Measurements from ENCODE around the gene EGFL7.

EGFL7 gene

GRCh38 chr9:136685216-136685615 is 22.5 kb downstream of the EGFL7 start:
- ATAC-seq (replicated peaks): no peak
- Mint-ChIP-seq H3K9me3 (no peaks in the 10 kb centered on the region), H3K27me3 (peaks cover 0 to 2% of the 10 kb centered on the region in 2 donors), H3K4me1 (peaks cover 10 to 19% of the 10 kb centered on the region in 2 donors), H3K36me3 (no peaks in the 10 kb centered on the region), H3K27ac (no peak overlapping the region), H3K4me3 (peak overlapping the region in 1 of 2 donors; percentile 86)
- DNase-seq: no peak

GRCh38 chr9:136685790-136686533 is 23.2 kb downstream of the EGFL7 start:
- peak overlapping the region; percentile 77 for H3K27ac Mint-ChIP-seq
- ATAC-seq (replicated peaks): no peak

GRCh38 chr9:136686534-136686793 is 23.7 kb downstream of the EGFL7 start:
- Mint-ChIP-seq H3K9me3 (no peaks in the 10 kb centered on the region), H3K4me1 (peaks cover 10 to 19% of the 10 kb centered on the region in 2 donors), H3K4me3 (peak overlapping the region; percentile 82 to 86), H3K36me3 (no peaks in the 10 kb centered on the region), H3K27me3 (peaks cover 0 to 3% of the 10 kb centered on the region in 2 donors), H3K27ac (no peak overlapping the region)
- ATAC-seq (replicated peaks): peak; percentile 7 to 12
- DNase-seq: no peak

More at GRCh38 chr9:136685790-136686533, 23.2 kb downstream of the EGFL7 start:
- Mint-ChIP-seq H3K9me3 (no peaks in the 10 kb centered on the region), H3K27me3 (peaks cover 0 to 3% of the 10 kb centered on the region in 2 donors), H3K36me3 (no peaks in the 10 kb centered on the region), H3K4me1 (peaks cover 10 to 19% of the 10 kb centered on the region in 2 donors), H3K4me3 (peak overlapping the region; percentile 82 to 86)
- DNase-seq: no peak

- Mint-ChIP-seq H3K27me3 (peaks cover 0 to 3% of the 10 kb centered on the region in 2 donors), H3K4me1 (peaks cover 10 to 19% of the 10 kb centered on the region in 2 donors), H3K36me3 (no peaks in the 10 kb centered on the region), H3K4me3 (peak within 1 kb of the TSS; percentile 82 to 86), H3K9me3 (no peaks in the 10 kb centered on the region), H3K27ac (peak within 1 kb of the TSS; percentile 80)
- ATAC-seq (replicated peaks): peak; percentile 89 to 93
- DNase-seq: peak; percentile 45
Measured at GRCh38 chr9:136686794-136687711, 24.3 kb downstream of the EGFL7 start, which contains the start of gene AGPAT2. TSS of gene AGPAT2 (minus strand) at chr9:136687457. CDS start at chr9:136687357, 100 bp downstream.

GRCh38 chr9:136687721-136688223 is 25.1 kb downstream of the EGFL7 start:
- peak; percentile 10 to 12 for ATAC-seq (replicated peaks)
- no peaks in the 10 kb centered on the region for H3K9me3 Mint-ChIP-seq
- peaks cover 0 to 3% of the 10 kb centered on the region in 2 donors for H3K27me3 Mint-ChIP-seq
- H3K4me1 Mint-ChIP-seq: peaks cover 10 to 19% of the 10 kb centered on the region in 2 donors
- no peaks in the 10 kb centered on the region for H3K36me3 Mint-ChIP-seq
- H3K4me3 Mint-ChIP-seq: peak overlapping the region; percentile 36 to 64
- H3K27ac Mint-ChIP-seq: no peak overlapping the region
- DNase-seq: no peak

GRCh38 chr9:136688274-136689107 is 25.8 kb downstream of the EGFL7 start:
- peaks cover 0 to 3% of the 10 kb centered on the region in 2 donors for H3K27me3 Mint-ChIP-seq
- ATAC-seq (replicated peaks) (peak; percentile 18 to 31), DNase-seq (no peak)
- H3K36me3 Mint-ChIP-seq: no peaks in the 10 kb centered on the region
- H3K9me3 Mint-ChIP-seq: no peaks in the 10 kb centered on the region
- H3K4me3 Mint-ChIP-seq: peak overlapping the region; percentile 36 to 64
- no peak overlapping the region for H3K27ac Mint-ChIP-seq
- H3K4me1 Mint-ChIP-seq: peaks cover 13 to 19% of the 10 kb centered on the region in 2 donors

- DNase-seq (no peak), ATAC-seq (replicated peaks) (no peak)
- H3K4me1 Mint-ChIP-seq: peaks cover 13 to 19% of the 10 kb centered on the region in 2 donors
- H3K36me3 Mint-ChIP-seq: no peaks in the 10 kb centered on the region
- no peaks in the 10 kb centered on the region for H3K9me3 Mint-ChIP-seq
- H3K4me3 Mint-ChIP-seq: no peak overlapping the region
- peaks cover 0 to 3% of the 10 kb centered on the region in 2 donors for H3K27me3 Mint-ChIP-seq
- H3K27ac Mint-ChIP-seq: no peak overlapping the region
Measured at GRCh38 chr9:136689108-136689460, 26.4 kb downstream of the EGFL7 start.

- Mint-ChIP-seq H3K27me3 (peaks cover 0 to 3% of the 10 kb centered on the region in 2 donors), H3K4me3 (no peak overlapping the region), H3K36me3 (no peaks in the 10 kb centered on the region), H3K27ac (no peak overlapping the region), H3K9me3 (no peaks in the 10 kb centered on the region), H3K4me1 (peaks cover 13 to 19% of the 10 kb centered on the region in 2 donors)
- ATAC-seq (replicated peaks) (no peak), DNase-seq (no peak)
Measured at GRCh38 chr9:136690104-136690805, 27.5 kb downstream of the EGFL7 start.

- ATAC-seq (replicated peaks): no peak
- DNase-seq: no peak
- Mint-ChIP-seq H3K36me3 (no peaks in the 10 kb centered on the region), H3K4me3 (no peak overlapping the region), H3K9me3 (no peaks in the 10 kb centered on the region), H3K4me1 (peaks cover 12 to 18% of the 10 kb centered on the region in 2 donors), H3K27ac (no peak overlapping the region), H3K27me3 (peaks cover 0 to 4% of the 10 kb centered on the region in 2 donors)
Measured at GRCh38 chr9:136690806-136691261, 28.1 kb downstream of the EGFL7 start.

- ATAC-seq (replicated peaks): no peak
- H3K36me3 Mint-ChIP-seq: no peaks in the 10 kb centered on the region
- no peak for DNase-seq
- no peaks in the 10 kb centered on the region for H3K9me3 Mint-ChIP-seq
- H3K4me3 Mint-ChIP-seq: no peak overlapping the region
- peaks cover 0 to 6% of the 10 kb centered on the region in 2 donors for H3K27me3 Mint-ChIP-seq
- H3K4me1 Mint-ChIP-seq: peaks cover 10 to 17% of the 10 kb centered on the region in 2 donors
- no peak overlapping the region for H3K27ac Mint-ChIP-seq
Measured at GRCh38 chr9:136691316-136692184, 28.8 kb downstream of the EGFL7 start.

GRCh38 chr9:136692185-136693134 is 29.7 kb downstream of the EGFL7 start:
- ATAC-seq (replicated peaks) (no peak), DNase-seq (no peak)
- H3K4me3 Mint-ChIP-seq: no peak overlapping the region
- no peak overlapping the region for H3K27ac Mint-ChIP-seq
- no peaks in the 10 kb centered on the region for H3K9me3 Mint-ChIP-seq
- H3K36me3 Mint-ChIP-seq: no peaks in the 10 kb centered on the region
- H3K4me1 Mint-ChIP-seq: peaks cover 15 to 22% of the 10 kb centered on the region in 2 donors
- peaks cover 5 to 11% of the 10 kb centered on the region in 2 donors for H3K27me3 Mint-ChIP-seq

- peaks cover 7 to 13% of the 10 kb centered on the region in 2 donors for H3K27me3 Mint-ChIP-seq
- DNase-seq (no peak), ATAC-seq (replicated peaks) (no peak)
- H3K4me3 Mint-ChIP-seq: no peak overlapping the region
- H3K27ac Mint-ChIP-seq: peak overlapping the region; percentile 2
- H3K36me3 Mint-ChIP-seq: no peaks in the 10 kb centered on the region
- no peaks in the 10 kb centered on the region for H3K9me3 Mint-ChIP-seq
- peaks cover 19 to 24% of the 10 kb centered on the region in 2 donors for H3K4me1 Mint-ChIP-seq
Measured at GRCh38 chr9:136693135-136693489, 30.4 kb downstream of the EGFL7 start.
